VCaP (cell line): Measurements from ENCODE around the gene RDH13.

Experiments
- H3K27ac ChIP-seq: fragments of 450-650 bp; 2 replicates; pipeline ENCODE4 v1.5.1; 2017
- CTCF ChIP-seq: fragments of 450-650 bp; conservative IDR thresholded peaks from 2 replicates; pipeline ENCODE4 v1.5.1; 2017; ENCODE audit warnings: mild to moderate bottlenecking, moderate library complexity

RDH13 gene

GRCh38 chr19:55079400-55080038 is 16.6 kb upstream of the RDH13 start:
- no peak for TF ChIP-seq CTCF
- H3K27ac ChIP-seq, result no peak overlapping the region

GRCh38 chr19:55078996-55079395 is 16.0 kb upstream of the RDH13 start:
- H3K27ac ChIP-seq, result no peak overlapping the region
- TF ChIP-seq CTCF, result no peak

GRCh38 chr19:55077106-55077505 is 14.2 kb upstream of the RDH13 start:
- H3K27ac ChIP-seq, result no peak overlapping the region
- TF ChIP-seq CTCF, result no peak

GRCh38 chr19:55076321-55076720 is 13.4 kb upstream of the RDH13 start:
- TF ChIP-seq CTCF, result no peak
- H3K27ac ChIP-seq, result no peak overlapping the region; the same call in 1 of the 2 replicates

- H3K27ac ChIP-seq, result peak within 1 kb of the TSS; percentile 5; the same call in 1 of the 2 replicates
Measured at GRCh38 chr19:55075371-55075998, 12.5 kb upstream of the RDH13 start, which contains the start of gene EPS8L1. Gene EPS8L1 (plus strand): TSS chr19:55075869. CDS start chr19:55076445, 576 bp downstream.

GRCh38 chr19:55071913-55072312 is 9.0 kb upstream of the RDH13 start:
- H3K27ac ChIP-seq, result no peak overlapping the region
- TF ChIP-seq CTCF, result no peak

More at GRCh38 chr19:55075371-55075998, 12.5 kb upstream of the RDH13 start, which contains the start of gene EPS8L1:
- no peak for TF ChIP-seq CTCF

- H3K27ac ChIP-seq, result no peak overlapping the region
- TF ChIP-seq CTCF, result no peak
Measured at GRCh38 chr19:55071129-55071502, 8.2 kb upstream of the RDH13 start.
